ENCODE measurements around the gene TOGARAM1. TPM values are rescaled to one million over a fixed set of nuclear protein-coding genes. Genes with fewer than 3 reads are reported as not detected.

TOGARAM1 gene
- polyA plus RNA-seq, 4 donors: 27.6 to 40.1 (median 37.4) TPM

Other genes with a start within 250 kb of the TOGARAM1 start
- gene KLHL28, start 243 bp upstream of the TOGARAM1 start, polyA plus RNA-seq (ENCODE audit: insufficient read length in 4 of 4): 10 to 100 TPM; 12.0 to 17.9 (median 15.7) TPM
- 10 to 100 TPM; 53.3 to 92.6 (median 70.3) TPM for gene PRPF39, start 121.9 kb downstream of the TOGARAM1 start, polyA plus RNA-seq (ENCODE audit: insufficient read length in 4 of 4)
- gene FKBP3, start 172.3 kb downstream of the TOGARAM1 start, polyA plus RNA-seq (ENCODE audit: insufficient read length in 4 of 4): 100 to 1,000 TPM; 117 to 136 (median 127) TPM
- 10 to 100 TPM; 11.7 to 15.1 (median 12.5) TPM for gene FANCM, start 173.7 kb downstream of the TOGARAM1 start, polyA plus RNA-seq (ENCODE audit: insufficient read length in 4 of 4)